ENCODE results near the gene ARL6IP4. TPM values are rescaled to one million over a fixed set of nuclear protein-coding genes. Genes with fewer than 3 reads are reported as not detected.

ARL6IP4 gene
- polyA plus RNA-seq, 2 of the 4 experiments (the other 2 are of a cell fraction), result 208 to 209 TPM

DNA sequence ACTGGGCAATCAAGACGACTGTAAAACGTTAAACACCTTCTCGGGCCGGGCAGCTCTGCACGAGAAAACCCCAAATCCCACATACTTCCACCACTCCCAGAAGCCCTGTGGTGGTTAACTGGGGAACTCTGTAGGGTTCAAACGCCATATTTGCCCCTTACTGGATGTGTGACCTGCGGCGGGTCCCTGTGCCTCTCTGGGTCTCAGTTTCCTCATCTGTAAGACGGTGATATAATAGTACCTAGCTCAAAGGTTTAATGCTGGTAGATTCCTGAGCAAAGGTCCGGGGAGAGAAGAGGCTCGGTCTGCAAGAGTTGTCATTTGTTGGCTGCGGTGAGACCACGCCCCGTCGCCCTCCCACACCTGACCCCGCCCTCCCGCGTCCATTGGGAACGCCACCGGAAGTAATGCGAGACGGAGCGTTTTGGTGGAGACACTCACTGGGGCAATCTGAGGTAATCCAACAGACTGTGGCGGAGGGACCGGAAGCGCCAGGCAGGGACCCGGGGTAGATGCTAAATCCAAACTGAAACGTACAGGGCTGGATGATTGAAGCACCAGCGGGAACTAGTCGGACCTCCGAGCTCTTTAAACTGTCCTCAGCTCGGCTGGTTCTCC, 6.1 kb upstream of the ARL6IP4 start (continued):
- TF ChIP-seq SMC3 (IDR thresholded peaks at IDR 0.05) (no peak; the same call in 2 of the 3 replicates), RNF2 (IDR thresholded peaks at IDR 0.05; ENCODE audit: borderline replicate concordance, low read depth) (no peak), FOSB (CRISPR knock-in tag; IDR thresholded peaks at IDR 0.05) (no peak), NPAS2 (CRISPR knock-in tag; IDR thresholded peaks at IDR 0.05; ENCODE audit: borderline replicate concordance) (no peak), BCL3 (IDR thresholded peaks at IDR 0.05) (0 out of 3 replicates have a peak, but pooled peaks have one; percentile 14), JUNB (IDR thresholded peaks at IDR 0.05) (no peak), HOXB13 (CRISPR knock-in tag; IDR thresholded peaks at IDR 0.05; ENCODE audit: low read depth) (no peak), EHMT2 (IDR thresholded peaks at IDR 0.05; ENCODE audit: low read depth) (no peak), RAD21 (conservative IDR thresholded peaks at IDR 0.05 in 1 of 2, IDR thresholded peaks at IDR 0.05 in 1 of 2) (no peak), PBX3 (IDR thresholded peaks at IDR 0.05) (0 out of 2 replicates have a peak, but pooled peaks have one; percentile 19), HOXB5 (CRISPR knock-in tag; IDR thresholded peaks at IDR 0.05) (no peak), PHF8 (IDR thresholded peaks at IDR 0.05; ENCODE audit: borderline replicate concordance, low read depth) (no peak), NR3C1 (IDR thresholded peaks at IDR 0.05) (no peak), NFE2L2 (conservative IDR thresholded peaks at IDR 0.05; ENCODE audit: low read length) (no peak), CBX2 (IDR thresholded peaks at IDR 0.05; ENCODE audit: borderline replicate concordance, low read depth) (no peak), CTCF (IDR thresholded peaks at IDR 0.05) (no peak), ZC3H11A (IDR thresholded peaks at IDR 0.05) (no peak), BHLHE40 (IDR thresholded peaks at IDR 0.05; ENCODE audit: low read depth, low read length) (no peak), CEBPB (IDR thresholded peaks at IDR 0.05) (peak in 1 of 2 experiments; percentile 85; a peak in 2 of 4 replicates), TP53 (CRISPR knock-in tag; IDR thresholded peaks at IDR 0.05) (no peak), RARB (CRISPR knock-in tag; IDR thresholded peaks at IDR 0.05) (no peak)
- TF ChIP-seq, protein P1, sequence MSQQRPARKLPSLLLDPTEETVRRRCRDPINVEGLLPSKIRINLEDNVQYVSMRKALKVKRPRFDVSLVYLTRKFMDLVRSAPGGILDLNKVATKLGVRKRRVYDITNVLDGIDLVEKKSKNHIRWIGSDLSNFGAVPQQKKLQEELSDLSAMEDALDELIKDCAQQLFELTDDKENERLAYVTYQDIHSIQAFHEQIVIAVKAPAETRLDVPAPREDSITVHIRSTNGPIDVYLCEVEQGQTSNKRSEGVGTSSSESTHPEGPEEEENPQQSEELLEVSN (IDR thresholded peaks at IDR 0.05; ENCODE audit: borderline replicate concordance, low read depth), result peak; percentile 63; the same call in 1 of the 2 replicates

Measured in A549 (cell line).